IMR-90 (cell line): ENCODE data around the gene OTULINL. TPM values are rescaled to one million over a fixed set of nuclear protein-coding genes. Genes with fewer than 3 reads are reported as not detected.

Experiments used
- ATAC-seq: fragments of 200-7000 bp; cut with Tn5 transposase; 2 replicates; pipeline ENCODE4 v1.9.1; 2020; ENCODE audit warnings: low read depth, mild to moderate bottlenecking, moderate library complexity
- BruUV-seq: library from RNA; stranded (reverse); fragments of 400-500 nt; replicated peaks from 2 replicates; lab custom pipeline; 2021; lab: Mats Ljungman, UMichigan
- CTCF ChIA-PET: fragments of 300-600 bp; formaldehyde crosslinking; extraction: SDS; loops from one replicate; lab custom pipeline; 2021; ENCODE audit warnings: antibody characterized with exemption; lab: Yijun Ruan, JAX
- POLR2A ChIA-PET: fragments of 300-600 bp; sonication (Branson Sonifier 250); formaldehyde crosslinking; loops from one replicate; lab custom pipeline; 2022; ENCODE audit warnings: antibody characterized with exemption; ENCODE audit not compliant: unreplicated experiment; lab: Charles Lee
- DNase-seq: peaks from one replicate; pipeline ENCODE4 v3.0.0; 2013
- H2AFZ ChIP-seq: replicated peaks from 2 replicates; pipeline ENCODE3; 2013; ENCODE audit warnings: low read length, mild to moderate bottlenecking; ENCODE audit not compliant: poor library complexity
- H2AK5ac ChIP-seq: 2 replicates; pipeline ENCODE4 v1.6.1; 2013; ENCODE audit warnings: low read depth, low read length, inconsistent platforms
- H2AK9ac ChIP-seq: replicated peaks from 2 replicates; pipeline ENCODE3; 2013; ENCODE audit warnings: mild to moderate bottlenecking, low read depth, low read length, moderate library complexity; ENCODE audit not compliant: poor library complexity
- H2BK120ac ChIP-seq: 2 replicates; pipeline ENCODE4 v1.6.1; 2013; ENCODE audit warnings: low read depth, low read length, inconsistent platforms
- H2BK15ac ChIP-seq: 3 replicates; pipeline ENCODE4 v1.6.1; 2013; ENCODE audit warnings: low read depth, low read length, inconsistent platforms
- H2BK20ac ChIP-seq: 2 replicates; pipeline ENCODE4 v1.6.1; 2013; ENCODE audit warnings: low read depth, mild to moderate bottlenecking, inconsistent platforms, low read length, moderate library complexity
- H2BK5ac ChIP-seq: 2 replicates; pipeline ENCODE4 v1.6.1; 2013; ENCODE audit warnings: mild to moderate bottlenecking, low read depth, low read length, inconsistent platforms; ENCODE audit not compliant: poor library complexity, severe bottlenecking
- H3K14ac ChIP-seq: replicated peaks from 2 replicates; pipeline ENCODE4 v1.6.1; 2013; ENCODE audit warnings: low read depth, low read length, inconsistent platforms
- H3K18ac ChIP-seq: 2 replicates; pipeline ENCODE4 v1.6.1; 2013; ENCODE audit warnings: low read depth, low read length, control low read depth
- H3K23ac ChIP-seq: 2 replicates; pipeline ENCODE4 v1.6.1; 2013; ENCODE audit warnings: low read depth, low read length, inconsistent platforms
- H3K27ac ChIP-seq: 2 replicates; pipeline ENCODE4 v1.5.1; 2013; ENCODE audit warnings: mild to moderate bottlenecking, control low read depth, low read length; ENCODE audit not compliant: insufficient read depth
- H3K27me3 ChIP-seq: 2 replicates; pipeline ENCODE4 v1.6.1; 2013; ENCODE audit warnings: low read length; ENCODE audit not compliant: control insufficient read depth, insufficient read depth
- H3K36me3 ChIP-seq: 2 replicates; pipeline ENCODE4 v1.6.1; 2013; ENCODE audit warnings: low read length, mixed read lengths; ENCODE audit not compliant: control insufficient read depth, insufficient read depth
- H3K4ac ChIP-seq: 2 replicates; pipeline ENCODE4 v1.6.1; 2013; ENCODE audit warnings: low read depth, low read length, inconsistent platforms
- H3K4me1 ChIP-seq: 2 replicates; pipeline ENCODE4 v1.6.1; 2013; ENCODE audit warnings: low read length, mixed read lengths; ENCODE audit not compliant: control insufficient read depth, insufficient read depth
- H3K4me2 ChIP-seq: 2 replicates; pipeline ENCODE4 v1.6.1; 2013; ENCODE audit warnings: low read depth, mild to moderate bottlenecking, control low read depth, low read length, moderate library complexity
- H3K4me3 ChIP-seq: 2 replicates; pipeline ENCODE4 v1.5.1; 2013; ENCODE audit warnings: low read depth, mild to moderate bottlenecking, control low read depth, low read length, moderate library complexity; ENCODE audit not compliant: insufficient read depth
- H3K56ac ChIP-seq: 2 replicates; pipeline ENCODE4 v1.6.1; 2013; ENCODE audit warnings: low read length, inconsistent platforms; ENCODE audit not compliant: insufficient read depth; ENCODE audit errors: extremely low read depth
- H3K79me1 ChIP-seq, 2 experiments: 2 replicates each; pipeline ENCODE4 v1.6.1; 2013; ENCODE audit warnings: low read length in 2 of 2, inconsistent platforms in 1 of 2, low read depth in 1 of 2
- H3K9ac ChIP-seq: 2 replicates; pipeline ENCODE4 v1.6.1; 2013; ENCODE audit warnings: low read depth, low read length, control low read depth
- H3K9me1 ChIP-seq: 2 replicates; pipeline ENCODE4 v1.6.1; 2013; ENCODE audit warnings: low read length, inconsistent platforms; ENCODE audit not compliant: insufficient read depth
- H3K9me3 ChIP-seq: 2 replicates; pipeline ENCODE4 v1.6.1; 2013; ENCODE audit warnings: low read length; ENCODE audit not compliant: control insufficient read depth, insufficient read depth
- H4K20me1 ChIP-seq: 2 replicates; pipeline ENCODE4 v1.6.1; 2013; ENCODE audit warnings: low read length, inconsistent platforms; ENCODE audit not compliant: insufficient read depth
- H4K5ac ChIP-seq: 2 replicates; pipeline ENCODE4 v1.6.1; 2013; ENCODE audit warnings: mild to moderate bottlenecking, low read depth, low read length, control low read depth
- H4K8ac ChIP-seq, 2 experiments: 2 replicates each; pipeline ENCODE4 v1.6.1; 2013; ENCODE audit warnings: low read depth in 2 of 2, low read length in 2 of 2, control low read depth in 1 of 2, inconsistent platforms in 1 of 2
- H4K91ac ChIP-seq: 2 replicates; pipeline ENCODE4 v1.6.1; 2013; ENCODE audit warnings: low read depth, low read length, inconsistent platforms; ENCODE audit not compliant: insufficient read depth
- BHLHE40 ChIP-seq: fragments of 150-350 bp; IDR thresholded peaks from 2 replicates; pipeline ENCODE4 v1.6.1; 2016; ENCODE audit warnings: mild to moderate bottlenecking, low read depth, low read length
- CEBPB ChIP-seq: IDR thresholded peaks from 2 replicates; pipeline ENCODE4 v1.6.1; 2012; ENCODE audit warnings: low read depth, low read length, improper control_type of control experiment
- CHD1 ChIP-seq: IDR thresholded peaks from 2 replicates; pipeline ENCODE4 v1.6.1; 2012; ENCODE audit warnings: low read depth, low read length, improper control_type of control experiment
- CTCF ChIP-seq: conservative IDR thresholded peaks from 2 replicates; pipeline ENCODE4 v1.5.1; 2012; ENCODE audit warnings: mild to moderate bottlenecking, low read depth, low read length, improper control_type of control experiment
- FOS ChIP-seq: fragments of 150-350 bp; IDR thresholded peaks from 2 replicates; pipeline ENCODE4 v1.6.1; 2016; ENCODE audit warnings: low read depth, low read length
- MAFK ChIP-seq: IDR thresholded peaks from 2 replicates; pipeline ENCODE4 v1.6.1; 2012; ENCODE audit warnings: low read depth, low read length, improper control_type of control experiment
- MAZ ChIP-seq: IDR thresholded peaks from 2 replicates; pipeline ENCODE4 v1.6.1; 2012; ENCODE audit warnings: low read depth, mild to moderate bottlenecking, low read length, improper control_type of control experiment, moderate library complexity, borderline replicate concordance
- MXI1 ChIP-seq: IDR thresholded peaks from 2 replicates; pipeline ENCODE4 v1.6.1; 2012; ENCODE audit warnings: low read depth, mild to moderate bottlenecking, low read length, moderate library complexity, borderline replicate concordance
- NFE2L2 ChIP-seq: fragments of 150-350 bp; IDR thresholded peaks from 2 replicates; pipeline ENCODE4 v1.6.1; 2016; ENCODE audit warnings: low read depth, mild to moderate bottlenecking, low read length
- POLR2A ChIP-seq: IDR thresholded peaks from 2 replicates; pipeline ENCODE4 v1.6.1; 2012; ENCODE audit warnings: mild to moderate bottlenecking, low read depth, low read length
- RAD21 ChIP-seq: IDR thresholded peaks from 2 replicates; pipeline ENCODE4 v1.6.1; 2012; ENCODE audit warnings: low read length, improper control_type of control experiment
- RCOR1 ChIP-seq: IDR thresholded peaks from 2 replicates; pipeline ENCODE4 v1.6.1; 2012; ENCODE audit warnings: mild to moderate bottlenecking, low read length, improper control_type of control experiment; ENCODE audit not compliant: insufficient replicate concordance
- RFX5 ChIP-seq: IDR thresholded peaks from 2 replicates; pipeline ENCODE4 v1.8.0; 2012; ENCODE audit warnings: low read depth, mild to moderate bottlenecking, low read length, moderate library complexity
- SMC3 ChIP-seq: fragments of 150-350 bp; IDR thresholded peaks from 2 replicates; pipeline ENCODE4 v1.6.1; 2016; ENCODE audit warnings: low read depth, mild to moderate bottlenecking, antibody characterized with exemption, low read length, moderate library complexity
- WGBS, 2 experiments: methylation state at CpG; one replicate each; pipeline versions ENCODE4 v1.1.5 to v1.1.7; 2013; ENCODE audit warnings: missing lambda C conversion rate in 2 of 2; ENCODE audit not compliant: insufficient read length in 1 of 2; ENCODE audit errors: extremely low coverage in 2 of 2; 5-methylcytosine and 5-hydroxymethylcytosine counted together
- dilution Hi-C: fragments of 300-500 bp; cut with HindIII; formaldehyde crosslinking; loops from one replicate; pipeline ENCODE4 v1.14.3; 2018; ENCODE audit warnings: low sequenced_read_pairs; ENCODE audit not compliant: unreplicated experiment
- in situ Hi-C: fragments of 300-500 bp; cut with MboI; formaldehyde crosslinking; loops from 3 replicates; pipeline ENCODE4 v1.14.3; 2019; ENCODE audit warnings: low sequenced_read_pairs, inconsistent platforms, mixed read lengths
- intact Hi-C: fragments of 100-400 bp; cut with micrococcal nuclease; formaldehyde crosslinking; loops from 2 replicates; pipeline ENCODE4 v1.10.0; 2022
- polyA plus RNA-seq, 3 experiments: library from polyadenylated mRNA; depleted of rRNA; stranded (reverse); fragments of >200 nt; gene quantifications; 2 replicates each; pipeline ENCODE4 v1.2.3, GENCODE V29; 2012; ENCODE audit warnings: low replicate concordance in 1 of 3
- total RNA-seq: library from RNA; depleted of rRNA; stranded (reverse); fragments of >200 nt; gene quantifications from 2 replicates; pipeline ENCODE4 v1.2.3, GENCODE V29; 2012
- TF ChIP-seq, protein P1 (sequence below): fragments of 150-350 bp; IDR thresholded peaks from 2 replicates; pipeline ENCODE4 v1.6.1; 2016; ENCODE audit warnings: low read depth, mild to moderate bottlenecking, low read length, moderate library complexity, borderline replicate concordance
- TF ChIP-seq, protein P2 (sequence below): fragments of 150-350 bp; IDR thresholded peaks from 2 replicates; pipeline ENCODE4 v1.6.1; 2017; ENCODE audit warnings: mild to moderate bottlenecking, antibody characterized with exemption, low read length, low read depth

OTULINL gene
- total and polyA plus RNA-seq, 2 of the 4 experiments (the other 2 are of a cell fraction), result 0.09 to 0.18 TPM

DNA sequence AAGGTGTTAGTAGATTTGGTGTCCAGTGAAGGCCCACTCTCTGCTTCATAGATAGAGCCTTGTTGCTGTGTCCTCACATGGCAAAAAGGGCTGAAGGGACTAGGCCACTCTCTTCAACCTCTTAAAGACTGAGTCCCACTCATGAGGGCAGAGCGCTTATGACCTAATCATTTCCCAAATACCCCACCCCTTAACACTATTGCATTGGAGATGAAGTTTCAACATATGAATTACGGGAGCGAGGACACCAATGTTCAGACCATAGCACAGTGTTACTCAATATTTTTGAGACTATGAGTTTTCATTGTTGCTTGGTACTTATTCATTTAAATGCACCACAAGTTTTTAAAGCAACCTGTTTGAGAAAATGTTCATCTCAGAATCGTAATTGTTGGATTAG lies 8.8 kb upstream of the OTULINL start:
- intact Hi-C loops, result no loop called here
- no peak overlapping the region for H2AK9ac ChIP-seq
- no peak overlapping the region for H3K27ac ChIP-seq
- H2BK20ac ChIP-seq, result no peak overlapping the region
- no peaks in the 10 kb centered on the region for H3K36me3 ChIP-seq
- peaks cover 13% of the 10 kb centered on the region for H3K27me3 ChIP-seq
- H4K91ac ChIP-seq, result no peak overlapping the region
- no peak overlapping the region for H3K4ac ChIP-seq
- ATAC-seq (no peak), DNase-seq (no peak)
- H4K8ac ChIP-seq, result no peak overlapping the region
- H3K79me1 ChIP-seq, result no peaks in the 10 kb centered on the region
- no CpG with 5 or more reads among the region's 4 CpGs for WGBS, 2 experiments
- H3K9ac ChIP-seq, result no peak overlapping the region
- H2AK5ac ChIP-seq, result no peak overlapping the region
- H4K20me1 ChIP-seq, result no peaks in the 10 kb centered on the region
- H3K14ac ChIP-seq, result no peak overlapping the region
- H3K4me1 ChIP-seq, result no peaks in the 10 kb centered on the region
- H3K9me3 ChIP-seq, result peaks cover 4% of the 10 kb centered on the region; the same call in 1 of the 2 replicates
- no peak overlapping the region for H2BK120ac ChIP-seq
- ChIA-PET CTCF (no interaction called here), POLR2A (no interaction called here)
- H3K23ac ChIP-seq, result no peak overlapping the region
- BruUV-seq, result no TSS peak
- H2BK15ac ChIP-seq, result no peak overlapping the region
- H3K18ac ChIP-seq, result no peak overlapping the region
- no peak overlapping the region for H3K4me2 ChIP-seq
- no peak overlapping the region for H4K5ac ChIP-seq
- H3K9me1 ChIP-seq, result no peaks in the 10 kb centered on the region
- dilution Hi-C loops, result no loop called here
- H3K4me3 ChIP-seq, result no peak overlapping the region
- H2AFZ ChIP-seq, result no peak overlapping the region
- in situ Hi-C loops, result no loop called here
- no peak overlapping the region for H3K56ac ChIP-seq
- H2BK5ac ChIP-seq, result no peak overlapping the region
- TF ChIP-seq RAD21, result no peak
- TF ChIP-seq MAFK, result no peak
- no peak for TF ChIP-seq CHD1
- TF ChIP-seq, protein P1, sequence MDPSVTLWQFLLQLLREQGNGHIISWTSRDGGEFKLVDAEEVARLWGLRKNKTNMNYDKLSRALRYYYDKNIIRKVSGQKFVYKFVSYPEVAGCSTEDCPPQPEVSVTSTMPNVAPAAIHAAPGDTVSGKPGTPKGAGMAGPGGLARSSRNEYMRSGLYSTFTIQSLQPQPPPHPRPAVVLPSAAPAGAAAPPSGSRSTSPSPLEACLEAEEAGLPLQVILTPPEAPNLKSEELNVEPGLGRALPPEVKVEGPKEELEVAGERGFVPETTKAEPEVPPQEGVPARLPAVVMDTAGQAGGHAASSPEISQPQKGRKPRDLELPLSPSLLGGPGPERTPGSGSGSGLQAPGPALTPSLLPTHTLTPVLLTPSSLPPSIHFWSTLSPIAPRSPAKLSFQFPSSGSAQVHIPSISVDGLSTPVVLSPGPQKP, result no peak
- no peak for TF ChIP-seq CEBPB
- no peak for TF ChIP-seq MAZ
- TF ChIP-seq RCOR1, result no peak
- TF ChIP-seq SMC3, result no peak
- no peak for TF ChIP-seq NFE2L2
- TF ChIP-seq FOS, result no peak
- TF ChIP-seq, protein P2, sequence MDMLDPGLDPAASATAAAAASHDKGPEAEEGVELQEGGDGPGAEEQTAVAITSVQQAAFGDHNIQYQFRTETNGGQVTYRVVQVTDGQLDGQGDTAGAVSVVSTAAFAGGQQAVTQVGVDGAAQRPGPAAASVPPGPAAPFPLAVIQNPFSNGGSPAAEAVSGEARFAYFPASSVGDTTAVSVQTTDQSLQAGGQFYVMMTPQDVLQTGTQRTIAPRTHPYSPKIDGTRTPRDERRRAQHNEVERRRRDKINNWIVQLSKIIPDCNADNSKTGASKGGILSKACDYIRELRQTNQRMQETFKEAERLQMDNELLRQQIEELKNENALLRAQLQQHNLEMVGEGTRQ, result no peak
- no peak for TF ChIP-seq BHLHE40
- no peak for TF ChIP-seq MXI1
- no peak for TF ChIP-seq RFX5
- no peak for TF ChIP-seq POLR2A
- no peak for TF ChIP-seq CTCF
